Neural cell (in vitro differentiated cells): ENCODE data around the gene ILF2. TPM values are rescaled to one million over a fixed set of nuclear protein-coding genes. Genes with fewer than 3 reads are reported as not detected.

Source experiments
- H2AFZ ChIP-seq: fragments of 200-600, 300-800 bp; sonication (generic), shearing (Covaris generic); 2 replicates; pipeline ENCODE4 v1.6.0; 2014; ENCODE audit warnings: low read depth, mild to moderate bottlenecking, antibody characterized with exemption, low read length, moderate library complexity
- H3F3A ChIP-seq: fragments of 200-600 bp; shearing (Covaris generic); 2 replicates; pipeline ENCODE4 v1.6.1; 2016; ENCODE audit warnings: mild to moderate bottlenecking, moderate library complexity, mixed read lengths, antibody characterized with exemption, low read length; ENCODE audit not compliant: insufficient read depth, poor library complexity, severe bottlenecking
- H3K27ac ChIP-seq: fragments of 200-600, 300-800 bp; sonication (generic), shearing (Covaris generic); 2 replicates; pipeline ENCODE4 v1.5.1; 2014; ENCODE audit warnings: mild to moderate bottlenecking, low read length, moderate library complexity
- H3K27me3 ChIP-seq: fragments of 300-800, 200-600 bp; sonication (generic), shearing (Covaris generic); 2 replicates; pipeline ENCODE4 v1.6.0; 2014; ENCODE audit warnings: mild to moderate bottlenecking, low read depth, low read length, moderate library complexity; ENCODE audit not compliant: insufficient read depth
- H3K36me3 ChIP-seq: fragments of 300-800, 200-600 bp; sonication (generic), shearing (Covaris generic); 2 replicates; pipeline ENCODE4 v1.5.1; 2014; ENCODE audit warnings: mild to moderate bottlenecking, antibody characterized with exemption, low read length, moderate library complexity; ENCODE audit not compliant: insufficient read depth
- H3K4me2 ChIP-seq: fragments of 300-800, 200-600 bp; sonication (generic), shearing (Covaris generic); 2 replicates; pipeline ENCODE4 v1.6.0; 2014; ENCODE audit warnings: mild to moderate bottlenecking, low read length
- H3K4me3 ChIP-seq: fragments of 300-800, 200-600 bp; sonication (generic), shearing (Covaris generic); 2 replicates; pipeline ENCODE4 v1.5.1; 2014; ENCODE audit warnings: mild to moderate bottlenecking, low read length, moderate library complexity
- H3K79me2 ChIP-seq: fragments of 200-600 bp; shearing (Covaris generic); replicated peaks from 2 replicates; pipeline ENCODE4 v1.6.0; 2014; ENCODE audit warnings: mild to moderate bottlenecking, low read length, moderate library complexity; ENCODE audit not compliant: insufficient read depth
- H3K9ac ChIP-seq: fragments of 300-800, 200-600 bp; sonication (generic), shearing (Covaris generic); 2 replicates; pipeline ENCODE4 v1.6.1; 2016; ENCODE audit warnings: mild to moderate bottlenecking, low read length, mixed read lengths
- H3K9me2 ChIP-seq: fragments of 200-600 bp; shearing (Covaris generic); 2 replicates; pipeline ENCODE4 v1.6.1; 2016; ENCODE audit warnings: mild to moderate bottlenecking, low read length, mixed read lengths; ENCODE audit not compliant: insufficient read depth
- H3K9me3 ChIP-seq: fragments of 200-600, 300-800 bp; sonication (generic), shearing (Covaris generic); 2 replicates; pipeline ENCODE4 v1.6.1; 2016; ENCODE audit warnings: mild to moderate bottlenecking, mixed run types, low read length, moderate library complexity, mixed read lengths
- H4K20me1 ChIP-seq: fragments of 200-600 bp; shearing (Covaris generic); 2 replicates; pipeline ENCODE4 v1.6.1; 2016; ENCODE audit warnings: mild to moderate bottlenecking, mixed run types; ENCODE audit not compliant: insufficient read depth
- CTCF ChIP-seq: fragments of 450-650 bp; IDR thresholded peaks from 2 replicates; pipeline ENCODE4 v1.5.1; 2014; ENCODE audit warnings: antibody characterized with exemption, mild to moderate bottlenecking, moderate library complexity; ENCODE audit not compliant: poor library complexity, severe bottlenecking
- EP300 ChIP-seq: fragments of 450-650 bp; conservative IDR thresholded peaks from 2 replicates; pipeline ENCODE4 v1.6.1; 2014; ENCODE audit warnings: antibody characterized with exemption, mild to moderate bottlenecking, moderate library complexity; ENCODE audit not compliant: poor library complexity, severe bottlenecking
- EZH2 ChIP-seq: fragments of 200-600, 300-800 bp; shearing (Covaris generic), sonication (generic); IDR thresholded peaks from 2 replicates; pipeline ENCODE4 v1.6.1; 2014; ENCODE audit warnings: antibody characterized with exemption, low read length, borderline replicate concordance, mild to moderate bottlenecking; ENCODE audit not compliant: insufficient read depth, poor library complexity, severe bottlenecking
- MXI1 ChIP-seq: fragments of 450-650 bp; conservative IDR thresholded peaks from 2 replicates; pipeline ENCODE4 v1.6.1; 2014; ENCODE audit warnings: antibody characterized with exemption, mild to moderate bottlenecking; ENCODE audit not compliant: poor library complexity, severe bottlenecking
- POLR2AphosphoS5 ChIP-seq: IDR thresholded peaks from 2 replicates; pipeline ENCODE4 v1.6.1; 2012
- RAD21 ChIP-seq: fragments of 450-650 bp; conservative IDR thresholded peaks from 2 replicates; pipeline ENCODE4 v1.6.1; 2014; ENCODE audit warnings: antibody characterized with exemption, mild to moderate bottlenecking, moderate library complexity
- REST ChIP-seq: IDR thresholded peaks from 2 replicates; pipeline ENCODE4 v1.6.1; 2012; ENCODE audit warnings: borderline replicate concordance
- SMC3 ChIP-seq: fragments of 450-650 bp; conservative IDR thresholded peaks from 2 replicates; pipeline ENCODE4 v1.6.1; 2014; ENCODE audit warnings: antibody characterized with exemption, mild to moderate bottlenecking, moderate library complexity; ENCODE audit not compliant: poor library complexity
- TAF1 ChIP-seq: IDR thresholded peaks from 2 replicates; pipeline ENCODE4 v1.6.1; 2012; ENCODE audit warnings: low read depth
- polyA plus RNA-seq: library from polyadenylated mRNA; depleted of rRNA; stranded (reverse); fragments of >200 nt; gene quantifications from 2 replicates; pipeline ENCODE4 v1.2.3, GENCODE V29; 2014

ILF2 gene
- polyA plus RNA-seq, 1 donor from 2014 or later = 410 TPM

GRCh38 chr1:153652805-153653500 is 17.8 kb downstream of the ILF2 start:
- H2AFZ ChIP-seq = no peak overlapping the region
- no peaks in the 10 kb centered on the region for H3K79me2 ChIP-seq
- H4K20me1 ChIP-seq = no peaks in the 10 kb centered on the region
- H3F3A ChIP-seq = no peaks in the 10 kb centered on the region
- TF ChIP-seq POLR2AphosphoS5 (no peak), EZH2 (no peak), REST (no peak), EP300 (no peak), MXI1 (no peak), TAF1 (no peak), SMC3 (no peak), RAD21 (no peak), CTCF (no peak)
- no peaks in the 10 kb centered on the region for H3K9me2 ChIP-seq
- H3K4me3 ChIP-seq = no peak overlapping the region
- no peak overlapping the region for H3K27ac ChIP-seq
- H3K27me3 ChIP-seq = no peaks in the 10 kb centered on the region
- H3K9me3 ChIP-seq = no peaks in the 10 kb centered on the region
- H3K36me3 ChIP-seq = no peaks in the 10 kb centered on the region
- no peak overlapping the region for H3K4me2 ChIP-seq
- H3K9ac ChIP-seq = no peak overlapping the region

- no peak overlapping the region for H2AFZ ChIP-seq
- no peak overlapping the region for H3K27ac ChIP-seq
- H3K9me2 ChIP-seq = no peaks in the 10 kb centered on the region
- TF ChIP-seq CTCF = no peak
- no peak for TF ChIP-seq EP300
- no peak for TF ChIP-seq RAD21
- TF ChIP-seq REST = no peak
- TF ChIP-seq EZH2 = no peak
- TF ChIP-seq POLR2AphosphoS5 = no peak
- no peak for TF ChIP-seq TAF1
- no peak for TF ChIP-seq MXI1
- TF ChIP-seq SMC3 = no peak
- H3K4me3 ChIP-seq = no peak overlapping the region
- H3K4me2 ChIP-seq = no peak overlapping the region
- H3K36me3 ChIP-seq = no peaks in the 10 kb centered on the region
- H3K9ac ChIP-seq = no peak overlapping the region
- no peaks in the 10 kb centered on the region for H3K79me2 ChIP-seq
- no peaks in the 10 kb centered on the region for H3F3A ChIP-seq
- no peaks in the 10 kb centered on the region for H4K20me1 ChIP-seq
- no peaks in the 10 kb centered on the region for H3K9me3 ChIP-seq
- H3K27me3 ChIP-seq = no peaks in the 10 kb centered on the region
Observed at GRCh38 chr1:153651771-153652170, 19.0 kb downstream of the ILF2 start.
